HEK293 (cell line): ENCODE results near the gene SUPT5H.

Source experiments
- CTCF ChIP-seq: fragments of 450-650 bp; formaldehyde crosslinking; IDR thresholded peaks from 2 replicates; pipeline ENCODE4 v1.5.1; 2016; ENCODE audit warnings: missing biosample characterization, missing genetic modification characterization
- GLIS2 ChIP-seq: fragments of 450-650 bp; formaldehyde crosslinking; IDR thresholded peaks from 2 replicates; pipeline ENCODE4 v1.5.1; 2016; ENCODE audit warnings: missing biosample characterization, missing genetic modification characterization
- HIC1 ChIP-seq: fragments of 450-650 bp; formaldehyde crosslinking; IDR thresholded peaks from 2 replicates; pipeline ENCODE4 v1.5.1; 2016; ENCODE audit warnings: missing biosample characterization, missing genetic modification characterization
- ZBTB44 ChIP-seq: fragments of 450-650 bp; IDR thresholded peaks from 2 replicates; pipeline ENCODE4 v1.5.1; 2018; ENCODE audit warnings: missing biosample characterization, mild to moderate bottlenecking, missing genetic modification characterization
- ZNF184 ChIP-seq: fragments of 450-650 bp; IDR thresholded peaks from 2 replicates; pipeline ENCODE4 v1.5.1; 2018; ENCODE audit warnings: missing biosample characterization, mild to moderate bottlenecking, missing genetic modification characterization

GRCh38 chr19:39419003-39419402 lies 26.4 kb upstream of the SUPT5H start:
- no peak for TF ChIP-seq CTCF
- TF ChIP-seq ZNF184 (tag by site-specific recombination) = no peak
- no peak for TF ChIP-seq ZBTB44 (tag by site-specific recombination)
- TF ChIP-seq GLIS2 (tag by site-specific recombination) = no peak
- no peak for TF ChIP-seq HIC1
